Loucy (cell line): Measurements from ENCODE around the gene SPOCK3.

ENCODE experiments used
- H2AFZ ChIP-seq: fragments of 200-600 bp; sonication (generic); 2 replicates; pipeline ENCODE4 v1.6.0; 2016; ENCODE audit warnings: antibody characterized with exemption, mild to moderate bottlenecking, low read length, moderate library complexity
- H3F3A ChIP-seq: fragments of 200-600 bp; 2 replicates; pipeline ENCODE4 v1.6.0; 2016; ENCODE audit warnings: antibody characterized with exemption, low read depth, mild to moderate bottlenecking
- H3K27me3 ChIP-seq: fragments of 200-600 bp; sonication (generic); 2 replicates; pipeline ENCODE4 v1.6.1; 2014; ENCODE audit warnings: low read length, mild to moderate bottlenecking; ENCODE audit not compliant: insufficient read depth, poor library complexity, severe bottlenecking
- H3K36me3 ChIP-seq: fragments of 200-600 bp; sonication (generic); 2 replicates; pipeline ENCODE4 v1.6.1; 2016; ENCODE audit warnings: low read length; ENCODE audit not compliant: insufficient read depth
- H3K4me1 ChIP-seq: fragments of 200-600 bp; sonication (generic); 2 replicates; pipeline ENCODE4 v1.5.1; 2014; ENCODE audit warnings: low read length, mild to moderate bottlenecking; ENCODE audit not compliant: insufficient read depth, poor library complexity, severe bottlenecking
- H3K4me2 ChIP-seq: fragments of 200-600 bp; sonication (generic); 2 replicates; pipeline ENCODE4 v1.6.0; 2014; ENCODE audit warnings: antibody characterized with exemption, low read length, low read depth, mild to moderate bottlenecking; ENCODE audit not compliant: poor library complexity, severe bottlenecking
- H3K4me3 ChIP-seq: fragments of 200-600 bp; sonication (generic); 2 replicates; pipeline ENCODE4 v1.5.1; 2014; ENCODE audit warnings: low read length, mild to moderate bottlenecking, mixed read lengths; ENCODE audit not compliant: poor library complexity, severe bottlenecking
- H3K79me2 ChIP-seq: fragments of 200-600 bp; sonication (generic); 2 replicates; pipeline ENCODE4 v1.6.1; 2014; ENCODE audit warnings: low read length; ENCODE audit not compliant: insufficient read depth
- H3K9ac ChIP-seq: fragments of 200-600 bp; sonication (generic); 2 replicates; pipeline ENCODE4 v1.6.0; 2014; ENCODE audit warnings: mild to moderate bottlenecking, low read depth, low read length, moderate library complexity; ENCODE audit not compliant: poor library complexity, severe bottlenecking
- H3K9me2 ChIP-seq: fragments of 200-600 bp; sonication (generic); replicated peaks from 2 replicates; pipeline ENCODE4 v1.6.1; 2016; ENCODE audit warnings: low read depth, low read length, mixed read lengths
- H3K9me3 ChIP-seq: fragments of 200-600 bp; sonication (generic); 2 replicates; pipeline ENCODE4 v1.6.1; 2014; ENCODE audit warnings: mild to moderate bottlenecking, antibody characterized with exemption, low read length, low read depth; ENCODE audit not compliant: insufficient read depth
- H4K20me1 ChIP-seq: fragments of 200-600 bp; sonication (generic); 2 replicates; pipeline ENCODE4 v1.6.0; 2014; ENCODE audit warnings: antibody characterized with exemption, low read length, mild to moderate bottlenecking; ENCODE audit not compliant: insufficient read depth, poor library complexity, severe bottlenecking
- CTCF ChIP-seq: fragments of 200-600 bp; sonication (generic); conservative IDR thresholded peaks from 2 replicates; pipeline ENCODE4 v1.5.1; 2014; ENCODE audit warnings: mild to moderate bottlenecking, antibody characterized with exemption, low read length
- EZH2phosphoT487 ChIP-seq: fragments of 200-600 bp; IDR thresholded peaks from 2 replicates; pipeline ENCODE4 v1.6.1; 2018; ENCODE audit warnings: antibody characterized with exemption, mild to moderate bottlenecking, moderate library complexity, borderline replicate concordance

SPOCK3 gene

DNA sequence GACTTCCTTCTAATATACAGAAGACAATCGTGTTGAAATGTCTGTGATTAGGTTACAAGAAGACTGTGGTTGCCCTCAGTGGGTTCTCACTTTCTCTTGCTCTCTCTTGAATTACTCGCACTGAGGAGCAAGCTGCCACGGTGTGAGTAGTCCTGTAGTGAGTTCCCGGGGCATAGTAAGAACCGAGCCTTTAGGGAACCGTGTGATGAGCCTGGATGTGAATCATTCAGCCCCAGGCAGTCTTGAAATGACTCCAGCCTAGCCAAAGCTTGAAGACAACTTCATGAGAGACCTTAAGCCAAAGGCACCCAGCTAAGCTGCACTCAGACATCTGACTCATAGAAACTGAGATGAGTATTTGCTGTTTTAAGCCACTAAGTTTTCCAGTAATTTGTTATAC is 292.7 kb downstream of the SPOCK3 start:
- Histone ChIP-seq H3K79me2 (no peaks in the 10 kb centered on the region), H4K20me1 (no peaks in the 10 kb centered on the region), H3K9me2 (no peaks in the 10 kb centered on the region), H3K27me3 (no peaks in the 10 kb centered on the region), H3K36me3 (no peaks in the 10 kb centered on the region), H3F3A (no peaks in the 10 kb centered on the region), H3K4me3 (no peak overlapping the region), H3K4me2 (no peak overlapping the region), H2AFZ (no peak overlapping the region), H3K9me3 (no peaks in the 10 kb centered on the region), H3K4me1 (no peaks in the 10 kb centered on the region), H3K9ac (no peak overlapping the region)
- TF ChIP-seq CTCF: no peak
- no peak for TF ChIP-seq EZH2phosphoT487

DNA sequence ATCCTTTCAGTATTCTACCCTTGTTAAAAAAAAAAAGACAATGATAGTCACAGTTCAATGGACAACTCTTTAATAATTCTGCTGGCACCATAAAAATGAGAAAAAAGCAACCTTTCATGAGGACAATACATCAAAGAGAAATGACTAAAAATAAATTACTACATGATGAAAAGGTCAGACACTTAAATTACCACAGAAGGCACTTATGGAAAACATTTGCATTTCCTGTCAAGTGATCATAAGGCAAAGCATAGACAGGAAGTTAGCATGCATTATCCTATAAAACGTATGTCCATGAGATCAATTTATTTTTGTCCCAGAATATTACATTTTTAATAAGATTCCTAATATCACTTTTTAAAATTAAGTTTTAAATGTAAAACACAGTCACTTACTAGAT is 303.8 kb downstream of the SPOCK3 start:
- no peaks in the 10 kb centered on the region for H3F3A ChIP-seq
- H3K27me3 ChIP-seq: no peaks in the 10 kb centered on the region
- no peaks in the 10 kb centered on the region for H3K36me3 ChIP-seq
- no peaks in the 10 kb centered on the region for H3K9me2 ChIP-seq
- no peak overlapping the region for H2AFZ ChIP-seq
- no peaks in the 10 kb centered on the region for H3K79me2 ChIP-seq
- no peak for TF ChIP-seq CTCF
- TF ChIP-seq EZH2phosphoT487: no peak
- no peak overlapping the region for H3K4me3 ChIP-seq
- no peak overlapping the region for H3K4me2 ChIP-seq
- no peaks in the 10 kb centered on the region for H3K4me1 ChIP-seq
- H3K9ac ChIP-seq: no peak overlapping the region
- H4K20me1 ChIP-seq: no peaks in the 10 kb centered on the region
- H3K9me3 ChIP-seq: no peaks in the 10 kb centered on the region

- Histone ChIP-seq H3K4me2 (no peak overlapping the region), H3K79me2 (no peaks in the 10 kb centered on the region), H2AFZ (no peak overlapping the region), H3K9me2 (no peaks in the 10 kb centered on the region), H3F3A (no peaks in the 10 kb centered on the region), H3K36me3 (no peaks in the 10 kb centered on the region), H3K9ac (no peak overlapping the region), H3K4me3 (no peak overlapping the region), H4K20me1 (no peaks in the 10 kb centered on the region), H3K27me3 (no peaks in the 10 kb centered on the region), H3K4me1 (no peaks in the 10 kb centered on the region), H3K9me3 (no peaks in the 10 kb centered on the region)
- no peak for TF ChIP-seq CTCF
Observed at GRCh38 chr4:166924424-166924823, 309.9 kb downstream of the SPOCK3 start.
